ENCODE results near the gene CNTFR. TPM values are rescaled to one million over a fixed set of nuclear protein-coding genes. Genes with fewer than 3 reads are reported as not detected.

CNTFR gene
- total and polyA plus RNA-seq, 2 experiments from 2014 or later, result 0.73 to 1.9 TPM

DNA sequence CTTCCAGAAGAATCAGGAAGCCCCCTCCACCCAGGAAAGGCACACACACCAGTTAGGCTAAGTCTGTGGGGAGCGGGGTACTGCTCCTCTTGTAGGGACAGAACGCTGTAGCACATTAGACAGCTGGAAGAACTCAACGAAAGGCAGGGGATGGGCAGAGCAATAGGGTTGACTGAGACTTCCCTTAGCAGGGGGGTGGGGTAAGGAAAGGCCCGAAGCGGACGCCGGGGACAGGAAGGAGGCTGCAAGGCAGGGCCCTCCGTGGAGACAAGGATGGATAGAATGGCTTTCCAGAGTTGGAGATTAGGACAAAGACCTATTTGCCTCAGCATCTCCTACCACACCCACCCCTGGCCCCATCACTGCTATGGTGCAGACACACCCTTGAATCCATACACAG is 14.3 kb downstream of the CNTFR start (continued):
- TF ChIP-seq, protein P1, sequence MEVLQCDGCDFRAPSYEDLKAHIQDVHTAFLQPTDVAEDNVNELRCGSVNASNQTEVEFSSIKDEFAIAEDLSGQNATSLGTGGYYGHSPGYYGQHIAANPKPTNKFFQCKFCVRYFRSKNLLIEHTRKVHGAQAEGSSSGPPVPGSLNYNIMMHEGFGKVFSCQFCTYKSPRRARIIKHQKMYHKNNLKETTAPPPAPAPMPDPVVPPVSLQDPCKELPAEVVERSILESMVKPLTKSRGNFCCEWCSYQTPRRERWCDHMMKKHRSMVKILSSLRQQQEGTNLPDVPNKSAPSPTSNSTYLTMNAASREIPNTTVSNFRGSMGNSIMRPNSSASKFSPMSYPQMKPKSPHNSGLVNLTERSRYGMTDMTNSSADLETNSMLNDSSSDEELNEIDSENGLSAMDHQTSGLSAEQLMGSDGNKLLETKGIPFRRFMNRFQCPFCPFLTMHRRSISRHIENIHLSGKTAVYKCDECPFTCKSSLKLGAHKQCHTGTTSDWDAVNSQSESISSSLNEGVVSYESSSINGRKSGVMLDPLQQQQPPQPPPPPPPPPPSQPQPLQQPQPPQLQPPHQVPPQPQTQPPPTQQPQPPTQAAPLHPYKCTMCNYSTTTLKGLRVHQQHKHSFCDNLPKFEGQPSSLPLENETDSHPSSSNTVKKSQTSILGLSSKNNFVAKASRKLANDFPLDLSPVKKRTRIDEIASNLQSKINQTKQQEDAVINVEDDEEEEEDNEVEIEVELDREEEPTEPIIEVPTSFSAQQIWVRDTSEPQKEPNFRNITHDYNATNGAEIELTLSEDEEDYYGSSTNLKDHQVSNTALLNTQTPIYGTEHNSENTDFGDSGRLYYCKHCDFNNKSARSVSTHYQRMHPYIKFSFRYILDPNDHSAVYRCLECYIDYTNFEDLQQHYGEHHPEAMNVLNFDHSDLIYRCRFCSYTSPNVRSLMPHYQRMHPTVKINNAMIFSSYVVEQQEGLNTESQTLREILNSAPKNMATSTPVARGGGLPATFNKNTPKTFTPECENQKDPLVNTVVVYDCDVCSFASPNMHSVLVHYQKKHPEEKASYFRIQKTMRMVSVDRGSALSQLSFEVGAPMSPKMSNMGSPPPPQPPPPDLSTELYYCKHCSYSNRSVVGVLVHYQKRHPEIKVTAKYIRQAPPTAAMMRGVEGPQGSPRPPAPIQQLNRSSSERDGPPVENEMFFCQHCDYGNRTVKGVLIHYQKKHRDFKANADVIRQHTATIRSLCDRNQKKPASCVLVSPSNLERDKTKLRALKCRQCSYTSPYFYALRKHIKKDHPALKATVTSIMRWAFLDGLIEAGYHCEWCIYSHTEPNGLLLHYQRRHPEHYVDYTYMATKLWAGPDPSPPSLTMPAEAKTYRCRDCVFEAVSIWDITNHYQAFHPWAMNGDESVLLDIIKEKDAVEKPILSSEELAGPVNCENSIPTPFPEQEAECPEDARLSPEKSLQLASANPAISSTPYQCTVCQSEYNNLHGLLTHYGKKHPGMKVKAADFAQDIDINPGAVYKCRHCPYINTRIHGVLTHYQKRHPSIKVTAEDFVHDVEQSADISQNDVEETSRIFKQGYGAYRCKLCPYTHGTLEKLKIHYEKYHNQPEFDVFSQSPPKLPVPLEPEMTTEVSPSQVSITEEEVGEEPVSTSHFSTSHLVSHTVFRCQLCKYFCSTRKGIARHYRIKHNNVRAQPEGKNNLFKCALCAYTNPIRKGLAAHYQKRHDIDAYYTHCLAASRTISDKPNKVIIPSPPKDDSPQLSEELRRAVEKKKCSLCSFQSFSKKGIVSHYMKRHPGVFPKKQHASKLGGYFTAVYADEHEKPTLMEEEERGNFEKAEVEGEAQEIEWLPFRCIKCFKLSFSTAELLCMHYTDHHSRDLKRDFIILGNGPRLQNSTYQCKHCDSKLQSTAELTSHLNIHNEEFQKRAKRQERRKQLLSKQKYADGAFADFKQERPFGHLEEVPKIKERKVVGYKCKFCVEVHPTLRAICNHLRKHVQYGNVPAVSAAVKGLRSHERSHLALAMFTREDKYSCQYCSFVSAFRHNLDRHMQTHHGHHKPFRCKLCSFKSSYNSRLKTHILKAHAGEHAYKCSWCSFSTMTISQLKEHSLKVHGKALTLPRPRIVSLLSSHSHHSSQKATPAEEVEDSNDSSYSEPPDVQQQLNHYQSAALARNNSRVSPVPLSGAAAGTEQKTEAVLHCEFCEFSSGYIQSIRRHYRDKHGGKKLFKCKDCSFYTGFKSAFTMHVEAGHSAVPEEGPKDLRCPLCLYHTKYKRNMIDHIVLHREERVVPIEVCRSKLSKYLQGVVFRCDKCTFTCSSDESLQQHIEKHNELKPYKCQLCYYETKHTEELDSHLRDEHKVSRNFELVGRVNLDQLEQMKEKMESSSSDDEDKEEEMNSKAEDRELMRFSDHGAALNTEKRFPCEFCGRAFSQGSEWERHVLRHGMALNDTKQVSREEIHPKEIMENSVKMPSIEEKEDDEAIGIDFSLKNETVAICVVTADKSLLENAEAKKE (CRISPR knock-in tag; IDR thresholded peaks at IDR 0.05), result no peak
- no peak for TF ChIP-seq CREB1 (CRISPR knock-in tag; IDR thresholded peaks at IDR 0.05; ENCODE audit: low read depth)
- TF ChIP-seq NANOG (IDR thresholded peaks at IDR 0.05; ENCODE audit: borderline replicate concordance), result no peak
- TF ChIP-seq JUNB (IDR thresholded peaks at IDR 0.05; ENCODE audit: unreplicated experiment), result no peak
- TF ChIP-seq, protein P2, sequence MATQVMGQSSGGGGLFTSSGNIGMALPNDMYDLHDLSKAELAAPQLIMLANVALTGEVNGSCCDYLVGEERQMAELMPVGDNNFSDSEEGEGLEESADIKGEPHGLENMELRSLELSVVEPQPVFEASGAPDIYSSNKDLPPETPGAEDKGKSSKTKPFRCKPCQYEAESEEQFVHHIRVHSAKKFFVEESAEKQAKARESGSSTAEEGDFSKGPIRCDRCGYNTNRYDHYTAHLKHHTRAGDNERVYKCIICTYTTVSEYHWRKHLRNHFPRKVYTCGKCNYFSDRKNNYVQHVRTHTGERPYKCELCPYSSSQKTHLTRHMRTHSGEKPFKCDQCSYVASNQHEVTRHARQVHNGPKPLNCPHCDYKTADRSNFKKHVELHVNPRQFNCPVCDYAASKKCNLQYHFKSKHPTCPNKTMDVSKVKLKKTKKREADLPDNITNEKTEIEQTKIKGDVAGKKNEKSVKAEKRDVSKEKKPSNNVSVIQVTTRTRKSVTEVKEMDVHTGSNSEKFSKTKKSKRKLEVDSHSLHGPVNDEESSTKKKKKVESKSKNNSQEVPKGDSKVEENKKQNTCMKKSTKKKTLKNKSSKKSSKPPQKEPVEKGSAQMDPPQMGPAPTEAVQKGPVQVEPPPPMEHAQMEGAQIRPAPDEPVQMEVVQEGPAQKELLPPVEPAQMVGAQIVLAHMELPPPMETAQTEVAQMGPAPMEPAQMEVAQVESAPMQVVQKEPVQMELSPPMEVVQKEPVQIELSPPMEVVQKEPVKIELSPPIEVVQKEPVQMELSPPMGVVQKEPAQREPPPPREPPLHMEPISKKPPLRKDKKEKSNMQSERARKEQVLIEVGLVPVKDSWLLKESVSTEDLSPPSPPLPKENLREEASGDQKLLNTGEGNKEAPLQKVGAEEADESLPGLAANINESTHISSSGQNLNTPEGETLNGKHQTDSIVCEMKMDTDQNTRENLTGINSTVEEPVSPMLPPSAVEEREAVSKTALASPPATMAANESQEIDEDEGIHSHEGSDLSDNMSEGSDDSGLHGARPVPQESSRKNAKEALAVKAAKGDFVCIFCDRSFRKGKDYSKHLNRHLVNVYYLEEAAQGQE (IDR thresholded peaks at IDR 0.05; ENCODE audit: unreplicated experiment), result no peak
- TF ChIP-seq EZH2 (IDR thresholded peaks at IDR 0.05; ENCODE audit: low read depth, unreplicated experiment), result no peak
- TF ChIP-seq ZNF331 (CRISPR knock-in tag; IDR thresholded peaks at IDR 0.05; ENCODE audit: low read depth), result no peak
- TF ChIP-seq, protein P3, sequence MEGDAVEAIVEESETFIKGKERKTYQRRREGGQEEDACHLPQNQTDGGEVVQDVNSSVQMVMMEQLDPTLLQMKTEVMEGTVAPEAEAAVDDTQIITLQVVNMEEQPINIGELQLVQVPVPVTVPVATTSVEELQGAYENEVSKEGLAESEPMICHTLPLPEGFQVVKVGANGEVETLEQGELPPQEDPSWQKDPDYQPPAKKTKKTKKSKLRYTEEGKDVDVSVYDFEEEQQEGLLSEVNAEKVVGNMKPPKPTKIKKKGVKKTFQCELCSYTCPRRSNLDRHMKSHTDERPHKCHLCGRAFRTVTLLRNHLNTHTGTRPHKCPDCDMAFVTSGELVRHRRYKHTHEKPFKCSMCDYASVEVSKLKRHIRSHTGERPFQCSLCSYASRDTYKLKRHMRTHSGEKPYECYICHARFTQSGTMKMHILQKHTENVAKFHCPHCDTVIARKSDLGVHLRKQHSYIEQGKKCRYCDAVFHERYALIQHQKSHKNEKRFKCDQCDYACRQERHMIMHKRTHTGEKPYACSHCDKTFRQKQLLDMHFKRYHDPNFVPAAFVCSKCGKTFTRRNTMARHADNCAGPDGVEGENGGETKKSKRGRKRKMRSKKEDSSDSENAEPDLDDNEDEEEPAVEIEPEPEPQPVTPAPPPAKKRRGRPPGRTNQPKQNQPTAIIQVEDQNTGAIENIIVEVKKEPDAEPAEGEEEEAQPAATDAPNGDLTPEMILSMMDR (conservative IDR thresholded peaks at IDR 0.05; ENCODE audit: low read depth in 2 of 2), result no peak
- TF ChIP-seq, protein P4, sequence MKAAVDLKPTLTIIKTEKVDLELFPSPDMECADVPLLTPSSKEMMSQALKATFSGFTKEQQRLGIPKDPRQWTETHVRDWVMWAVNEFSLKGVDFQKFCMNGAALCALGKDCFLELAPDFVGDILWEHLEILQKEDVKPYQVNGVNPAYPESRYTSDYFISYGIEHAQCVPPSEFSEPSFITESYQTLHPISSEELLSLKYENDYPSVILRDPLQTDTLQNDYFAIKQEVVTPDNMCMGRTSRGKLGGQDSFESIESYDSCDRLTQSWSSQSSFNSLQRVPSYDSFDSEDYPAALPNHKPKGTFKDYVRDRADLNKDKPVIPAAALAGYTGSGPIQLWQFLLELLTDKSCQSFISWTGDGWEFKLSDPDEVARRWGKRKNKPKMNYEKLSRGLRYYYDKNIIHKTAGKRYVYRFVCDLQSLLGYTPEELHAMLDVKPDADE (IDR thresholded peaks at IDR 0.05), result no peak

Measured in GM23338 (cell line).